Stimulated activated CD4-positive, alpha-beta T cell treated with anti-CD3 and anti-CD28 coated beads, Interleukin-4, amount 100 ng/mL, for 24 hours (primary cell): ENCODE measurements around the gene TWNK.
A peak's percentile ranks its signal among the peaks of the same experiment; 100 is the strongest.

Source experiments
- DNase-seq: peaks from one replicate; pipeline ENCODE4 v3.0.0-alpha.2; 2020

Gene TWNK

GRCh38 chr10:100998183-100998990 is 11.0 kb downstream of the TWNK start:
- peak; percentile 64 for DNase-seq

DNA sequence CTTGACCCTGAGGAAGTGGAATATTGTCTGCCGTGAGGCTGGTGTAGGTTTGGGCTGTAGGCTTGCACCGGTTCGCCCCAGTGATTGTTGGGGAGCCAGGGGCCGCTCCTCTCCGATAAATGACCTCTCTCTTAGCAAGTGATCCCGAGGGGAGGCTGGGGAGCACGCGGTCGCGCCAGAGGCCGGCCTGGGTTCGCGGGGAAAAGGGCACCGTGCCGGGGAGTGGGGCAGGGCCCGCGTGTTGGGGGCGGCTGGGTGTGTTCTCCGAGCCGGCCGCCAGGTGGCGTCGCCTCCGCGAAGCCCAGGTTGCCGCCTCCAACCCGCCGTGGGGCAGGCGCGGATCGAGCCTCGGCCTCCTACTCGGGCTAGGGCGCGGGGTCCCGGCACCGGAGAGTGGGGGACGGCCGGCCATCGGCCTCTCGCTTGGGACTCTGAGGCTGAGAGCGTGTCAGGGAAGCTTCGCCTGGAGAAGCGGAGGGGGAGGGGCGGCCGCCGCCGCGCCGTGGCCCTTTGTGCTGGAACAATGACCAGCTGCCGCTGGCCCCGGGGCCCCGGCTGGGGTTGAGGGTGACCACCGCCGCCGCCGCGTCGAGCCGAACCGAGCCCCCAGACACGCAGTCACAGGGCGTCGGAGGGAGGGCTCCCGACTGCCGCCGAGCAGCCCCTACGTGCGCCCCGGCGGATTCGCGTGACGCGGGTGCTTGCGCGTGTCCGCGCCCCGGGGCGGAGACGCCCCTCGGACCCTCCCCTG is 11.8 kb downstream of the TWNK start:
- peak; percentile 77 for DNase-seq

DNA sequence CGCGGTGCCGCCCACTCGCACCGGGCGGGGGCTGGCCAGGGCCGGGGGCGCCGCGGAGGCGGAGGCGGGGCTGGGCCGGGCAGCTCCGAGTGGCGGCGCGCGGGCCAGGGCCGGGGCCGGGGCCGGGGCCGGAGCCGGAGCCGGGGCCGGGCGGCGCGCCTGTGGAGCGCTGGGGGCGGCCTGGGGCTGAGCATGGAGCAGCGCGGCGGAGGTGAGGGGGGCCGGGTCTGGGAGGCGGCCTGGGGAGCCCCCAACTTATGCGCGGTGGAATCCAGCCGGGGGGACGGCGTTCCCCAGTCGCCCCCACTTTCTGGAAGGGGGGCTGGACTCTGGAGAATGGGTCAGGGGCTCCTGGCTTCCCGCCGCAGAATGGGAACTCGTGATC is 12.4 kb downstream of the TWNK start, which contains the start of gene LZTS2:
TSS of gene LZTS2 (plus strand) at position 67 of the 385 bp plus-strand sequence. CDS start 2,731 bp downstream, outside the sequence.
- DNase-seq, result no peak

GRCh38 chr10:101000127-101000914 is 13.0 kb downstream of the TWNK start:
- DNase-seq, result no peak

DNA sequence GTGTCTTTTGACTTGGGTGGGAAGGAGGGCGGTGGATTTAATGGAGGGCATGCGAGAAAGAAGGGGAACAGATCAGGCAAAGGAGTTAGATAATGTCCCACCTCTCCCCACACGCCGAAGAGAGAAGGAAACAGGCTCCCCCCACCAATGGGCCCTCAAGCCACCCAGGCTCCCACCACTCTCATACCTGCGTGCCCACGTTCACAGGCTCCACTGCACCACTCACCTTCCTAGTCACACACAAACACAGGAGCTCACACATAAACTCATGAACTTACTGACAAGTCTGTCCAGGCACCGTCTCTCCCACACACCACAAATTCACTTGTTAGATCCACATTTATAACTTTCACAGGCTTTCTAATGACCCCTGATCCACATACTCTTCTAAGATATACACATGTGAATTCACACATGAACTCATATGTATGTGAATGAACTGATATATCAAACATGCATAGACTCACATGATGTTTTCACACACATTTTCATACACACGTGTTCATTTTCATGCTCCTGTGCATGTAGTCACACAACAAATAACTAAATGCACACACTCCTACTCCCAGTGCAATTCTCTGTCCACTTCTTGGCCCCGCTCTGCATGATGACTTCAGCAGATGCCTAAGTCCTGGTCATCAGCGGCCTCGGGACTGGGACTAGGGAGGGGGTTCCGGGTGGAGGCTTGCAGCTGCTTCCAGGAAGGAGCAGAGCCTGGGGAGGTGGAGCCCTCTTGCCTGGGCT is 13.7 kb downstream of the TWNK start:
- DNase-seq, result no peak

DNA sequence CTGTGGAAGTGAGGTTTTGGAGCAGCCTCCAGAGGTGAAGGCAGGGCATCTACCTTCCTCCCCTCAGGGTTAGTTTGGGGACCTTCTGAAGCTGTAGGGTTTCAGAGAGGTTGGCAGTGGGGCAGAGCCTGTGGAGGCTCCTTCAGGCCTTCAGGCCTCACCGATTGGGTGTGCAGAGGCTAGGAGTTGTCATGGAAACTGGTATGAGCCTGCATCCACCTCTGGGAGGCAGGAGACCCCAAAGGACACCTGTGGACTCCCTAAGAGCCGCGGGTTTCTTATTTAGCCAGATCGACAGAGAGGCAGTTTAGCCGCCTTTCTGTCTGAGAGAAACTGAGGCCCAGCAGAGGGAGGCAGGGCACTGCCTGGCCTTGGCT is 14.3 kb downstream of the TWNK start:
- no peak for DNase-seq

- DNase-seq, result no peak
Observed at GRCh38 chr10:101002456-101002855, 15.1 kb downstream of the TWNK start.

DNA sequence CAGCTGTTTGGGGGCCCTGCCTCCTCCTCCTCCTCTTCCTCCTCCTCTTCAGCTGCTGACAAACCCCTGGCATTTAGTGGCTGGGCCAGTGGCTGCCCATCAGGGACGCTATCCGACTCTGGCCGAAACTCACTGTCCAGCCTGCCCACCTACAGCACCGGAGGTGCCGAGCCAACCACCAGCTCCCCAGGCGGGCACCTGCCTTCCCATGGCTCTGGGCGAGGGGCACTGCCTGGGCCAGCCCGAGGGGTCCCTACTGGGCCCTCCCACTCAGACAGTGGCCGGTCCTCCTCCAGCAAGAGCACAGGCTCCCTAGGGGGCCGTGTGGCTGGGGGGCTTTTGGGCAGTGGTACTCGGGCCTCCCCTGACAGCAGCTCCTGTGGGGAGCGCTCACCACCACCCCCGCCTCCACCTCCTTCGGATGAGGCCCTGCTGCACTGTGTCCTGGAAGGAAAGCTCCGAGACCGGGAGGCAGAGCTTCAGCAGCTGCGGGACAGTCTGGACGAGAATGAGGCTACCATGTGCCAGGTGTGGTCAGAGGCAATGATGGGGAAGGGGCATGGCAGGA is 16.4 kb downstream of the TWNK start:
- no peak for DNase-seq

GRCh38 chr10:101005361-101005760 is 18.0 kb downstream of the TWNK start:
- DNase-seq, result no peak

GRCh38 chr10:101005869-101006567 is 18.7 kb downstream of the TWNK start:
- DNase-seq, result no peak

DNA sequence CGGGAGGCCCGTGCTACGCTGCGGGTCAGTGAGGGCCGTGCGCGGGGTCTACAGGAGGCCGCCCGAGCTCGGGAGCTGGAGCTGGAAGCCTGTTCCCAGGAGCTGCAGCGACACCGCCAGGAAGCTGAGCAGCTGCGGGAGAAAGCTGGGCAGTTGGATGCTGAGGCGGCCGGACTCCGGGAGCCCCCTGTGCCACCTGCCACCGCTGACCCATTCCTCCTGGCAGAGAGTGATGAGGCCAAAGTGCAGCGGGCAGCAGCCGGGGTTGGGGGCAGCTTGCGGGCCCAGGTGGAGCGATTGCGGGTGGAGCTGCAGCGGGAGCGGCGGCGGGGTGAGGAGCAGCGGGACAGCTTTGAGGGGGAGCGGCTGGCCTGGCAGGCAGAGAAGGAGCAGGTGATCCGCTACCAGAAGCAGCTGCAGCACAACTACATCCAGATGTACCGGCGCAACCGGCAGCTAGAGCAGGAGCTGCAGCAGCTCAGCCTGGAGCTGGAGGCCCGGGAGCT is 19.3 kb downstream of the TWNK start:
- DNase-seq, result no peak

GRCh38 chr10:101007099-101007711 is 19.9 kb downstream of the TWNK start:
- DNase-seq, result no peak

- DNase-seq, result no peak
Observed at GRCh38 chr10:101007915-101008822, 20.8 kb downstream of the TWNK start.

GRCh38 chr10:101008823-101009423 is 21.6 kb downstream of the TWNK start:
- no peak for DNase-seq

GRCh38 chr10:101010329-101010728 is 23.0 kb downstream of the TWNK start:
- DNase-seq, result no peak

DNA sequence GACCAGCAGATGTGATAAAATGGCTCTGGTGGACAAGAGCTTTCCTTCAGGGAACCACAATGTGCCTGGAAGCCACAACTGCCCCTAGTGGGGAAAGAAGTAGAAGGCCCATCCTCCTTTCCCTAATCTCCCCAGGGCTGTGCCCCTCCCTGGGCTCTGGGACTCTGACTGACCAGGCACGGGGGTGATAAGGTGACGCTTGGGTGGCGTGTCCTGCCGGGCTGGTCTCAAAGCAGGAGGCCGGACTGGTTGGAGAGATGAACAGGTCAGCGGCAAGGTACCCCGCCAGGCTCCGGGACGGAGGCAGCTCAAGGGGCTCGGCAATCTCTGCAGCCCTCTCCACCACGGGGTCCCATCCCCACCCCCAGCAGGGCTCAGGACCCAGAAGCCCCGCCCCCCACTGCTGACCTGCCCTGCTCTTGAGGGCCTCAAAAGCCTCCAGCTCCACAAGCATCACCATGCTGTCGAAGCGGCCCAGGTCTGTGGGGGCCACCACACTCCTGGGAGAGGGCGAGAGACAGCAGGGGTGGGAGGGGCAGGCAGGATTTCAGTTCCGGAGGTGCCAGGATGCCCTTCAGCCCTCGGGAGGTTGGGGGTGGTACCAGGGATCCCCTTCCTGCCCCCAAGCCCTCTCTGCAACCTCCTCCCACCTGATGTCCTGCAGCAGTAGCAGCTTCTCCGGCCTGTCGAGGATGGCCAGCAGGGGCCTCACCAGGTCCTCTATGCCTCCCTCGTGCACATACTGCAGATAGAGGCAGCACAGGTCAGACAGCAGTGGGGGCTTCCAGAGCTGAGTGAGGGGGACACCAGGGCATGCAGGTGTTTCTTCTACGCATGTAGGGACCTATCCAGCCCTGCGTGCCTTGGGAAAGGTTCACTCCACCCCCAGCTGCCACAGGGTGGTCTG is 24.4 kb downstream of the TWNK start:
- DNase-seq, result no peak

DNA sequence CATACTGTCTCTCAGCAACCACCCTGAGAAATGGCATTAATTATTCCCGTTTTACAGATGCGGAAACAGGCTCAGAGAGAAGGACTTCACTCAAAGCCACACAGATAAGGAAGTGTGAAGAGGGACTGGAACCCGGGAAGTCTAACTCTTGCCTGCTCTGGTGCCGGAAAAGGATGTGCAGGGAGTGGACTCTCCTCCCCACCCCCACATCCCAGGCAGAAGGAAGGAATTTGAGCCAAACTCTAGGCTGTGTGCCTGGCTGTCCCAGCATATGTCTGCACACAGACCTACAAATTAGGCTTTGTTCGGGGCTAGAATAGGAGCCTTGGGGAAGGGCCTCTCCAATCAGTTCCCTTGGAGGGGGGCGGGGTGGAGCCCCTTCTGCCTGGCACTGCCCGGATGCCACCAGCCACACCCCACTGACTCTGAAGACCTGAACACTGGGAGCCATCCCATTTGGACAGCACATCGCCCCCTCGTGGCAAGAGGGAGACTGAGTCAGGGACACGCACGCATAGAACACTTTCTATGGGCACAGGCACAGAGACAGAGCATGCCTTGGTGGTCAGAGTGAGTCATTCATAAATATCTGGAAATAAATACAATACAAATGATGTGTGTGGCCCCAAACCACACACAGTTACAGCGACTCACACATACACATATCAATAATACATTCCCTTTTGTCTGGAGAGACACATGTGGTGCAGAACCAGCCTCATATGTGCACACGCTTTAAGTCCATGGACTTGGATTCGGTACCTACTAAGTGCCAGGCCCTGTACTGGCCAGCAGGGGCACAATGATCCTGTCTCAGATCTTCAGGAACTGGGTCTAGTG is 25.4 kb downstream of the TWNK start:
- DNase-seq, result peak; percentile 84
